Vagina (tissue), 2 donors: Measurements from ENCODE around the gene TBC1D2. TPM values are rescaled to one million over a fixed set of nuclear protein-coding genes. Genes with fewer than 3 reads are reported as not detected.

ENCODE experiments used
- DNase-seq, 2 donors: peaks; one replicate each; pipeline ENCODE4 v3.0.0-alpha.2; 2017; ENCODE audit errors: extremely low spot score in 2 of 2
- H3K27ac ChIP-seq: fragments of 200-600 bp; sonication (generic); one replicate; pipeline ENCODE4 v1.5.1; 2019
- H3K27me3 ChIP-seq: fragments of 200-600 bp; sonication (generic); one replicate; pipeline ENCODE4 v1.5.1; 2019
- H3K36me3 ChIP-seq, 2 donors: fragments of 200-600 bp; sonication (generic); one replicate each; pipeline ENCODE4 v1.5.1; 2017 to 2019
- H3K4me1 ChIP-seq: fragments of 200-600 bp; sonication (generic); one replicate; pipeline ENCODE4 v1.5.1; 2019
- H3K4me3 ChIP-seq, 2 donors: fragments of 200-600 bp; sonication (generic); 1 replicate in 1 of 2; 2 replicates in 1 of 2; pipeline ENCODE4 v1.5.1; 2016 to 2019
- H3K9me3 ChIP-seq: fragments of 200-600 bp; sonication (generic); one replicate; pipeline ENCODE4 v1.5.1; 2019
- CTCF ChIP-seq, 3 experiments: fragments of 450-650 bp in 2 of 3; fragments of 200-600 bp in 1 of 3; sonication (generic) in 1 of 3; IDR thresholded peaks; one replicate each; pipeline ENCODE4 v1.5.1; 2017 to 2019; ENCODE audit warnings: antibody characterized with exemption in 3 of 3, mild to moderate bottlenecking in 2 of 3, moderate library complexity in 2 of 3
- POLR2A ChIP-seq, 2 donors: fragments of 450-650 bp; IDR thresholded peaks; one replicate each; pipeline ENCODE4 v1.6.1; 2017; ENCODE audit warnings: antibody characterized with exemption in 2 of 2, mild to moderate bottlenecking in 2 of 2, moderate library complexity in 2 of 2
- POLR2AphosphoS5 ChIP-seq, 2 donors: sonication (generic); formaldehyde crosslinking; IDR thresholded peaks; one replicate each; pipeline ENCODE4 v1.9.0; 2017; ENCODE audit warnings: antibody characterized with exemption in 2 of 2, mild to moderate bottlenecking in 2 of 2, low read depth in 1 of 2; ENCODE audit not compliant: insufficient read depth in 1 of 2
- intact Hi-C: fragments of 100-400 bp; cut with DNase I; formaldehyde crosslinking; loops from one replicate; pipeline ENCODE4 v1.15.1; 2023
- total RNA-seq: library from RNA; depleted of rRNA; stranded (reverse); fragments of >200 nt; gene quantifications from one replicate; pipeline ENCODE4 v1.2.3, GENCODE V29; 2016

Gene TBC1D2
- total RNA-seq, 1 donor from 2014 or later, result 28.0 TPM

- TF ChIP-seq POLR2A (IDR thresholded peaks at IDR 0.05) (no peak), POLR2AphosphoS5 (IDR thresholded peaks at IDR 0.05; ENCODE audit: insufficient read depth in 1 of 2, low read depth in 1 of 2) (no peak), CTCF (IDR thresholded peaks at IDR 0.05) (no peak)
- intact Hi-C loops, result no loop called here
- H3K4me3 ChIP-seq, result no peak overlapping the region
These were observed 45.2 kb upstream of the TBC1D2 start for GRCh38 chr9:98300611-98301010.

GRCh38 chr9:98298476-98298875, 43.0 kb upstream of the TBC1D2 start:
- no peak overlapping the region for H3K4me3 ChIP-seq
- no peaks in the 10 kb centered on the region for H3K4me1 ChIP-seq
- TF ChIP-seq POLR2AphosphoS5 (IDR thresholded peaks at IDR 0.05; ENCODE audit: insufficient read depth in 1 of 2, low read depth in 1 of 2) (no peak), POLR2A (IDR thresholded peaks at IDR 0.05) (no peak), CTCF (IDR thresholded peaks at IDR 0.05) (no peak)
- H3K36me3 ChIP-seq, result no peaks in the 10 kb centered on the region
- no peaks in the 10 kb centered on the region for H3K9me3 ChIP-seq
- intact Hi-C loops, result no loop called here
- H3K27ac ChIP-seq, result no peak overlapping the region
- no peak for DNase-seq
- H3K27me3 ChIP-seq, result no peaks in the 10 kb centered on the region

More at GRCh38 chr9:98300611-98301010, 45.2 kb upstream of the TBC1D2 start:
- no peak for DNase-seq
- Histone ChIP-seq H3K9me3 (no peaks in the 10 kb centered on the region), H3K4me1 (no peaks in the 10 kb centered on the region), H3K27me3 (no peaks in the 10 kb centered on the region), H3K36me3 (no peaks in the 10 kb centered on the region), H3K27ac (no peak overlapping the region)

GRCh38 chr9:98295824-98296223, 40.4 kb upstream of the TBC1D2 start:
- DNase-seq, result no peak
- Histone ChIP-seq H3K4me3 (no peak overlapping the region), H3K4me1 (no peaks in the 10 kb centered on the region), H3K9me3 (no peaks in the 10 kb centered on the region), H3K36me3 (no peaks in the 10 kb centered on the region), H3K27me3 (no peaks in the 10 kb centered on the region), H3K27ac (no peak overlapping the region)
- intact Hi-C loops, result no loop called here
- TF ChIP-seq CTCF (IDR thresholded peaks at IDR 0.05), result no peak

- TF ChIP-seq CTCF (IDR thresholded peaks at IDR 0.05) (no peak), POLR2A (IDR thresholded peaks at IDR 0.05) (no peak), POLR2AphosphoS5 (IDR thresholded peaks at IDR 0.05; ENCODE audit: insufficient read depth in 1 of 2, low read depth in 1 of 2) (no peak)
- H3K4me1 ChIP-seq, result no peaks in the 10 kb centered on the region
- no peak overlapping the region for H3K27ac ChIP-seq
- no peak for DNase-seq
- H3K9me3 ChIP-seq, result no peaks in the 10 kb centered on the region
- H3K4me3 ChIP-seq, result no peak overlapping the region
- intact Hi-C loops, result no loop called here
- no peaks in the 10 kb centered on the region for H3K36me3 ChIP-seq
- no peaks in the 10 kb centered on the region for H3K27me3 ChIP-seq
These were observed 36.4 kb upstream of the TBC1D2 start for GRCh38 chr9:98291820-98292219.

- DNase-seq, result no peak
- Histone ChIP-seq H3K4me1 (no peaks in the 10 kb centered on the region), H3K36me3 (no peaks in the 10 kb centered on the region), H3K27ac (no peak overlapping the region), H3K9me3 (no peaks in the 10 kb centered on the region), H3K4me3 (no peak overlapping the region), H3K27me3 (no peaks in the 10 kb centered on the region)
- no peak for TF ChIP-seq POLR2A (IDR thresholded peaks at IDR 0.05)
- TF ChIP-seq CTCF (IDR thresholded peaks at IDR 0.05), result no peak
- TF ChIP-seq POLR2AphosphoS5 (IDR thresholded peaks at IDR 0.05; ENCODE audit: insufficient read depth in 1 of 2, low read depth in 1 of 2), result no peak
- intact Hi-C loops, result no loop called here
These were observed 35.0 kb upstream of the TBC1D2 start for GRCh38 chr9:98290411-98290810.
